Duodenal mucosa (tissue), 2 donors: ENCODE measurements around the gene ZNF385A.

Experiments used
- H3K27ac ChIP-seq: one replicate; pipeline ENCODE4 v1.7.0; 2013; ENCODE audit warnings: low read depth, low read length
- H3K27me3 ChIP-seq, 2 donors: one replicate each; pipeline ENCODE4 v1.7.0; 2013; ENCODE audit warnings: low read length in 2 of 2, control low read depth in 1 of 2; ENCODE audit not compliant: insufficient read depth in 2 of 2, control insufficient read depth in 1 of 2
- H3K36me3 ChIP-seq, 2 donors: one replicate each; pipeline ENCODE4 v1.7.0; 2013; ENCODE audit warnings: low read length in 2 of 2, control low read depth in 1 of 2; ENCODE audit not compliant: insufficient read depth in 2 of 2, control insufficient read depth in 1 of 2
- H3K4me1 ChIP-seq, 2 donors: one replicate each; pipeline ENCODE4 v1.7.0; 2013; ENCODE audit warnings: low read length in 2 of 2, control low read depth in 1 of 2; ENCODE audit not compliant: insufficient read depth in 2 of 2, control insufficient read depth in 1 of 2
- H3K4me3 ChIP-seq, 2 donors: one replicate each; pipeline ENCODE4 v1.7.0; 2013; ENCODE audit warnings: low read length in 2 of 2, low read depth in 1 of 2
- H3K9ac ChIP-seq, 2 donors: one replicate each; pipeline ENCODE4 v1.7.0; 2013; ENCODE audit warnings: low read length in 2 of 2, low read depth in 1 of 2
- H3K9me3 ChIP-seq, 2 donors: one replicate each; pipeline ENCODE4 v1.7.0; 2013; ENCODE audit warnings: low read length in 2 of 2, control low read depth in 1 of 2; ENCODE audit not compliant: control insufficient read depth in 1 of 2

Gene ZNF385A

GRCh38 chr12:54363618-54364017 is 20.9 kb downstream of the ZNF385A start:
- Histone ChIP-seq H3K27ac (no peak overlapping the region), H3K9ac (no peak overlapping the region), H3K9me3 (no peaks in the 10 kb centered on the region), H3K27me3 (peaks cover 0 to 7% of the 10 kb centered on the region in 2 donors), H3K36me3 (no peaks in the 10 kb centered on the region), H3K4me1 (peaks cover 8 to 19% of the 10 kb centered on the region in 2 donors), H3K4me3 (no peak overlapping the region)

DNA sequence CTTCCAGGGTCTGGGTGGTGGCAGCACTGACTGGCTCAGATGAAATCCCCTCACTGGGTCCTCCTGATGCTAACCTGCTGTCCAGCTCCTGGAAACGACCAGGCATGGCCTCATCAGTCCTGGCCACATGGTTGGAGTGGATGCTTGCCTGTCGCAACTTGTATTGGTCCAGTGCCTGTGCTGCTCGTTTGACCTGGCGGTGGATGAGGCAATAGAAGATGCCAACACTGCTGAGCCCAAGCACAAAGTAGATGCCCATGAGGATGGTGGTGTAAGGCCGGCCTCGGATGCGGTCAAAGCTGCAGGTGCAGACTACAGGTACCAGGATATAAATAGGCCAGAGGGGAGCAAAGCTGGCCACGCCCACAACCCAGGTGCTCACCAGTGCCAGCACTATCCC is 21.5 kb downstream of the ZNF385A start:
- Histone ChIP-seq H3K27ac (no peak overlapping the region), H3K4me1 (peaks cover 7 to 22% of the 10 kb centered on the region in 2 donors), H3K4me3 (no peak overlapping the region), H3K27me3 (peaks cover 0 to 7% of the 10 kb centered on the region in 2 donors), H3K9ac (no peak overlapping the region), H3K36me3 (no peaks in the 10 kb centered on the region), H3K9me3 (no peaks in the 10 kb centered on the region)

DNA sequence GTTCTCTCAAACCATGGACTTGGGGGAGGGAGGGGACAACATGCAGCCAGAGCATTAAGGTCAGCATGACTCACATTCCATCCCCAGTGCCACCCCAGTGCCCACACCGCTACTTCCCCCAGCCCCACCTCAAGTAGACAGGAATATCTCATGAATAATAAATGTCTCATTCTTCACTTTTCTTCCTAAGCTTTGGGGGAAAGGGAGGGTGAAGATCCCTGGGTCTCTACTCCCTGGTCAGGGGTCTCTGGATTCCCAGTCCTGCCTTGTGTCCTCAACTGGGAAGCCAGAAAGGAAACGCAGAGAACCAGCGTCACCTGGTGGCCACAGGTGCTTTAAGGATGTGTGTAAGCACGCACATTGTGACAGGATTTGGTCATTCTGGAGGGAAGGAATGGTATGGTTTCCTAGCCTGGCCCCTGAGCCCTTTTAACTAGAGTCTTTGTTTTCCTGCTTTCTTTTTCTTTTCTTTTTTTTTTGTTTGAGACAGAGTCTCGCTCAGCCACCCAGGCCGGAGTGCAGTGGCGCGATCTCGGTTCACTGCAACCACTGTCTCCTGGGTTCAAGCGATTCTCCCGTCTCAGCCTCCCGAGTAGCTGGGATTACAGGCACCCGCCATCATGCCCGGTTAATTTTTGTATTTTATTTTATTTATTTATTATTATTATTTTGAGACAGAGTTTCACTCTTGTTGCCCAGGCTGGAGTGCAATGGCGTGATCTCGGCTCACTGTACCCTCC is 23.6 kb downstream of the ZNF385A start:
- Histone ChIP-seq H3K4me1 (peaks cover 11 to 23% of the 10 kb centered on the region in 2 donors), H3K36me3 (no peaks in the 10 kb centered on the region), H3K27me3 (no peaks in the 10 kb centered on the region), H3K4me3 (no peak overlapping the region), H3K27ac (no peak overlapping the region), H3K9ac (no peak overlapping the region), H3K9me3 (no peaks in the 10 kb centered on the region)

GRCh38 chr12:54359762-54360351 is 24.7 kb downstream of the ZNF385A start:
- Histone ChIP-seq H3K9ac (peak overlapping the region; percentile 70 to 84), H3K4me1 (peaks cover 11 to 23% of the 10 kb centered on the region in 2 donors)

DNA sequence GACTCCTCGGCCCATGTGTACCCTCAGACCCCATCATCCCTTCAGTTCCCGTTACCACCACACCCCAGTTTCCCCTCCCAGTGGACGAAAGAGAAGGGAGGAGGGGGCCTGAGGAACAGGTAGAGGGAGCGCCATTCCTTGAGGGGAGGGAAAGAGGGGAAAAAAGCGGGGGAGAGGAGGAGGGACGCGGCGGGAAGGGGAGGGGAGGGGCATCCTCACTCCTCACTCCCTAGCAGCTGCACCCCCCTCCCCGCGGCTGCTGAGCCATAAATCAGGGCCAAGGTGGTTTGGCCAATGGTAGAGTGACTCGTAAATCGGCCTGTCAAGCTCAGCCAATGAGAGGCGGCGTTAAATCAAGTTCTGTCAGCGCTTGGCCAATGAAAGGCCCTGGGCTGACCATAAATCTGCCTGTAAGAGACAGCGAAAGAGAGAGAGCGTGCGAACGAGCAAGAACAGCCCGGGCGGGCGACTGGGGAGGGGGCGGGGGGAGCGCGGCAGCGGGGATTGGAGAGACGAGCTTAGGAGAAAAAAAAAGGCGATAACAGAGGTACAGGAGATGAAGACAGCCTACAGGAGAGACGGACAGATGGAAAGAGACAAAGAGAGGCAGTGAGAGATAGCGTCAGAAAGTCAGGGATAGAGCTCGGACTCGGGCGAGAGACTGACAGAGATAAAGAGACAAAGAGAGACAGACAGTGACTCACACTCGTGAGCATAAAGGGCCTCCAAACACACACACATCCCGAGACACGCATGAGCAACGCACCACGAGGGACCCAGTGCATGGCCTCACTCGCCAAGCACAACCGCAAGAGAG is 25.4 kb downstream of the ZNF385A start:
- peak overlapping the region; percentile 88 to 99 for H3K4me3 ChIP-seq
- H3K36me3 ChIP-seq, result no peaks in the 10 kb centered on the region
- no peaks in the 10 kb centered on the region for H3K27me3 ChIP-seq
- no peaks in the 10 kb centered on the region for H3K9me3 ChIP-seq
- peaks cover 11 to 23% of the 10 kb centered on the region in 2 donors for H3K4me1 ChIP-seq
- H3K9ac ChIP-seq, result peak overlapping the region; percentile 73 to 84
- H3K27ac ChIP-seq, result peak overlapping the region; percentile 68

More at GRCh38 chr12:54359762-54360351, 24.7 kb downstream of the ZNF385A start:
- H3K27ac ChIP-seq, result peak overlapping the region; percentile 44
- peak overlapping the region; percentile 88 to 99 for H3K4me3 ChIP-seq
- no peaks in the 10 kb centered on the region for H3K9me3 ChIP-seq
- no peaks in the 10 kb centered on the region for H3K36me3 ChIP-seq
- no peaks in the 10 kb centered on the region for H3K27me3 ChIP-seq

- H3K9me3 ChIP-seq, result no peaks in the 10 kb centered on the region
These were observed 26.2 kb downstream of the ZNF385A start for GRCh38 chr12:54358191-54358944.

DNA sequence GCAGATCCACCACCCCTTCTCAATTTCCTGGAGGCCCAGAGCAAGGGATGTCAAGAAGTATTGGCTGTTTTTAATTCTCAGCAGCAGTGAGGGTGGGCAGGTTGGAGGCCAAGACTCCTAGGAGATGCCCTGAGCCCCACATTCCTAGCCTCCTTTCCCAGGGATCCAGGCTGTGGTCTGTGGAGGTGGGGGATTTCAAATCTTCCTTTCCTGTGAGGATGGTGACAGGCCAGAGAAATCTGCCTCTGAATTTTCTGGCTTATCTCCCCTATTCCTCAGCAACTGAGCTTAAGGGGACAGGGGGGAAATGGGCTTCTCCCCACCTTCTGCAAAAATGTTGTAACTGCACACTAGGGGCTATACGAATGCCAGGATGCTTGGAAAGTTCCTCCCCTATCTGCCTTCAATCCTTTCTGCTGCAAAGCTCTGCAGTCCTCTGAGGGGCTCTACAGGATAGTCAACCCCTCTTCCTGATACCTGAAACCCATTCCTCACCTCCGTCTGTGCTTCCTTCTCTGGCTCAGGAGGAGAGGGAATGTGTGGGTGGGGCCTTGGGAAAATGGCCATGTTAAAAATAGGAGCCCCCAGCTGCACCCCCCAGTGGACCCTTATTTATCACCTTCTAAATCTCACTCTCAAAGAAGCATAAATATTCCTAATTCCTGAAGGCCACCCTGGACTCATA is 26.9 kb downstream of the ZNF385A start:
- Histone ChIP-seq H3K9me3 (no peaks in the 10 kb centered on the region), H3K9ac (peak overlapping the region; percentile 73 to 83), H3K4me1 (peaks cover 14 to 15% of the 10 kb centered on the region in 2 donors), H3K4me3 (peak overlapping the region; percentile 81 to 99), H3K27me3 (no peaks in the 10 kb centered on the region), H3K27ac (no peak overlapping the region), H3K36me3 (peaks cover 0 to 2% of the 10 kb centered on the region in 2 donors)

More at GRCh38 chr12:54358191-54358944, 26.2 kb downstream of the ZNF385A start:
- peak overlapping the region; percentile 81 to 99 for H3K4me3 ChIP-seq
- no peaks in the 10 kb centered on the region for H3K27me3 ChIP-seq
- H3K27ac ChIP-seq, result peak overlapping the region; percentile 68
- peak overlapping the region; percentile 73 to 83 for H3K9ac ChIP-seq
- H3K4me1 ChIP-seq, result peaks cover 11 to 19% of the 10 kb centered on the region in 2 donors
- H3K36me3 ChIP-seq, result no peaks in the 10 kb centered on the region

- Histone ChIP-seq H3K36me3 (peaks cover under 1 to 6% of the 10 kb centered on the region in 2 donors), H3K9me3 (no peaks in the 10 kb centered on the region), H3K27me3 (no peaks in the 10 kb centered on the region), H3K4me3 (no peak overlapping the region), H3K9ac (no peak overlapping the region), H3K4me1 (peaks cover 21 to 22% of the 10 kb centered on the region in 2 donors), H3K27ac (no peak overlapping the region)
These were observed 27.6 kb downstream of the ZNF385A start for GRCh38 chr12:54356951-54357356.

DNA sequence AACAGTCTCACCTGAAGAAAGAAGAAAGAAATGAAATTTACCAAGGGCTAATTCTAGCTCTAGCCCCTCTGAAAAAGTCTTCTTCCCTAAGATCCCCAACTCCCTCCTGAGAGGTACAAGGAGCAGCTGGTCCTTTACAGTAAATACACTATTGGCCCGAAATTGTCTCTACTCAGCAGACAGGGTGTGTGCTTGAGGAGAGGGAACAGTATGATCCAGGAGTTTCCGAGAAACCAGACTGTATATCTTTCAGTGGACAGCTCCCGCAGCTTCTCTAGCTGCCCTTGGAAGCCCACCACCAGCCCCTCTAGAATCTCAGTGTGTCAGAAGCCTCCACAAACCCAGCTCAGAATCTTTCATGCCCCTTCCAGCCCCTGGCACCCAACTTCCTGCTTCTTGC is 28.3 kb downstream of the ZNF385A start:
- Histone ChIP-seq H3K4me1 (peaks cover 23% of the 10 kb centered on the region in 2 donors), H3K36me3 (peaks cover 7 to 11% of the 10 kb centered on the region in 2 donors), H3K9me3 (no peaks in the 10 kb centered on the region), H3K9ac (no peak overlapping the region), H3K4me3 (no peak overlapping the region), H3K27ac (no peak overlapping the region), H3K27me3 (no peaks in the 10 kb centered on the region)
